Adrenal gland (tissue), 5 donors: ENCODE results near the gene KCTD10.

Experiments used
- CTCF ChIP-seq, 6 experiments: fragments of 450-650 bp in 4 of 6; fragments of 200-600 bp in 2 of 6; sonication (generic) in 1 of 6; IDR thresholded peaks; 1 replicate in 5 of 6; 2 replicates in 1 of 6; pipeline versions ENCODE4 v1.5.1 to v1.8.0; 2016 to 2021; ENCODE audit warnings: antibody characterized with exemption in 6 of 6, mild to moderate bottlenecking in 2 of 6, moderate library complexity in 1 of 6
- POLR2A ChIP-seq, 2 donors: fragments of 450-650 bp; IDR thresholded peaks; one replicate each; pipeline ENCODE4 v1.6.1; 2017; ENCODE audit warnings: antibody characterized with exemption in 2 of 2, mild to moderate bottlenecking in 2 of 2, moderate library complexity in 1 of 2
- donor health status: DM: no; HTN: no; CAD: no.

GRCh38 chr12:109496306-109496705, 19.2 kb upstream of the KCTD10 start:
- TF ChIP-seq POLR2A (IDR thresholded peaks at IDR 0.05), result no peak
- no peak for TF ChIP-seq CTCF (IDR thresholded peaks at IDR 0.05)
